ENCODE data around the gene KRT79.
A peak's percentile ranks its signal among the peaks of the same experiment; 100 is the strongest.
"Not testable (repeated sequence)": the region's sequence is repeated elsewhere in the genome, so short reads cannot be mapped to it uniquely, and the experiment has no call there.

Gene KRT79

DNA sequence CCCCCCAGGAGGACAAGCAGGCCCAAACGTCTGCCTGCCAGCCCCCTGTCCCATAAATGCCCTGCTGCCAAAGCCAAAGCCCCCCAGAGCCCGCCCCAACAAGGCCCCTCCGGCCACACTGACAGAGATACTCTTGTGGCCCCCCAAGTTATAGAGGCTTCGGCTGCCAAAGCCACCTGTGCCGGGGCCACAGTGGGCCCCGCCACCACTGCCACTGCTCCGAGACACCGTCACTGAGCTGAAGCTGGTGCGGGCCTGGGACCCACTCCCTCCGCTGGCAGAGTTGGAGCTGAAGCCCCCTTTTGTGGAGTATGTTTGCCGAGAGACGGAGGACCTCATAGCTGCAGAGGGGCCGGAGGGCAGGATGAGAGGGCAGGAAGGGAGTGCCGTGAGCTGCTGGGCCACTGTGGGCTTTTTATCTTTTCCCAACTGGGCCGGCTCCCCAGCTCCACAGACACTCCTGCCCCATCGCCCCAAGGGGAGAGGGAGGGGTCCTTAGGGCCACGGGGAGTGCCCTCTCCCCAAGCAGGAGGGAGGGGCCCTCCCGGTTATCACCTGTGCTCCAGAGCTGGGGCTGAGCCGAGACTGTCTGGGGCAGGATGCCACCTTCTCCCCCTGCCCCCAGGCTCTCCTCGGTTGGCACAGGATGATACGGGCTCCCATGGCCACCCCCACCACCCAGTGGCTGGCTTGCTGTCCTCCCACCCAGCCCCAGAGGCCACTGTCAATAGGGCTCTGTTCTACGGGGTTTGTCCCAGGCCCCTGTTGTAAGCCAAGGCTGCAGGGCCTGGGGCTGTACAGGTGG is at the start of gene KRT79:
KRT79 (minus strand) TSS at position 390 of the 805 bp plus-strand sequence; CDS start at position 339, 51 bp downstream.
- DNase-seq: no peak

DNA sequence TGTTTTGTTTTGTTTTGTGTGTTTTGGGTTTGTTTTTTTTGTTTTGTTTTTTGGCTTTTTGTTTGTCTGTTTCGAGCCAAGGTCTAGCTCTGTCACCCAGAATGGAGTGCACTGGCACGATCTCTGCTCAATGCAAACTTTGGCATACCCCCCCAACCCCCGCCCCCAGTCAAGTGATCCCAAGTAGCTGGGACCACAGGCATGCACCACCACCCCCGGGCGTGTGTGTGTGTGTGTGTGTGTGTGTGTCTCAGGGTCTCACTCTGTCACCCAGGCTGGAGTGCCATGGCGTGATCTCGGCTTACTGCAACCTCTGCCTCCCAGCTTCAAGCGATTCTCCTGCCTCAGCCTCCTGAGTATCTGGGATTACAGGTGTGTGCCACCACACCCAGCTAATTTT is 46.4 kb upstream of the KRT79 start:
- not testable (repeated sequence) for DNase-seq

DNA sequence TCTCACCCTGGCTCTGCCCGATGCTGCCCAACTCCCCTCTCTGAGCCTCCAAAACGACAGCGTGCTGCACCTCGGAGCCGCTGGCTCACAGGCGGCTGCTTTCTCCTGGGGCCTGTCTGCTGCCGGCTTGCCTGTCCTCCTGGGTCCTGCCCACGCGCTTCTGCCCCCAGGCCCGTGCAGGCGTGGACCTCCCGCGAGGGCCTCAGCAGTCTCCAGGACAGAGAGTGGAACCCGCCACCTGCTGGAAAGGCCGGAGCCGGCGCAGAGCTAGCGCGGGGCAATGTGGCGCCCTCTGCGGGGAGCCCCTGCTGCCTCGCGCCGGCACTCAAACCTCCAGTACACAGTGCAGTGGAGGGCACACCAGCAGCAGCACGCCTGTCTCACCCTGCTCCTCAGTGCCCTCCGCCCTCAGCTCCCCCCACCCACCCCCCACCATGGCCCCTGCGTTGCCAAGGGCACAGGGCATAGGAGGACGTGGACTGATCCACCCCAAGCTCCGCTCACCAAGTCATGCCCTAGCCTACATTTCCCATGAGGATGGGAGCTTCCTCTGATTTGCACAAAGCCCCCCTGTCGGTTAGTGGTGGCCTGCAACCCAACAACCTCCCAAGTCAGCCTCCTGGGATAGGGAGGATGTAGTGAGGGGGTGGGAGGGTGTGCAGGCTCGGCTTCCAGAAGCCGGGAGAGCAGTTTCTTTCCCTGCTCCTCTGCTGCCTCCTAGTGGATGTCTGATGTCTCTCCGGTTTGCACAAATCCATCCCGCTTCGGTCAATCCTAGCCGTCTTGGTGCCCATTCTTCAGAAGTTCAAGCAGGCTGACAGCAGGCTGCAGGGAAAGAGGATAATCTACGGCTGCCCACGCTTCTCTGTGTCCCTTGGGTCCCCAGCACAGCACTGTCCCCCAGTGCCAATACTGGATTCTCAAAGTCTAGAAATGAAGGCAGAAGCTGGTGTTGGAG is 45.6 kb upstream of the KRT79 start:
- DNase-seq: peak; percentile 61 to 81 (median 66)

- no peak for DNase-seq
These were observed 44.6 kb upstream of the KRT79 start for GRCh38 chr12:52878507-52879393.

DNA sequence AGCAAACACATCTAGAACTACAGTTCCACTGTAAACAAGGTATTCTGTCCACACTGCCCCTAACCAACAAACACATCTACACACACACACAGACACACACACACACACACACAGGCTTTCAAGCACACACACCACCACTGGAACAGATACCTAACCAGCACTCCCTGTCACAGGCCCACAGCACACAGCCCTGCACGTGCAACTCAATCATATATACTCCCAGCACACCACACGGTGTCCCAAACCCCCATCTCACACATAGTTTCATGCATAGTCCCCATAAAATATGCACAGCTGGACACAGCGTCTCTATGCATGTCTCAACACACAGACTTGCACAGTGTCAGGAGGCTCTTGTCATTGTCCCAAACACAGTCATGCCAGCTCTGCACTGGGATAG is 43.1 kb upstream of the KRT79 start:
- DNase-seq: no peak

- DNase-seq: no peak
These were observed 42.3 kb upstream of the KRT79 start for GRCh38 chr12:52876372-52876771.

GRCh38 chr12:52874573-52875435 is 40.7 kb upstream of the KRT79 start:
- no peak for DNase-seq

- peak in 5 of 6 experiments; percentile 21 to 60 (median 49) for DNase-seq
These were observed 39.9 kb upstream of the KRT79 start for GRCh38 chr12:52873832-52874572.

- no peak for DNase-seq
These were observed 39.4 kb upstream of the KRT79 start for GRCh38 chr12:52873513-52873831.

DNA sequence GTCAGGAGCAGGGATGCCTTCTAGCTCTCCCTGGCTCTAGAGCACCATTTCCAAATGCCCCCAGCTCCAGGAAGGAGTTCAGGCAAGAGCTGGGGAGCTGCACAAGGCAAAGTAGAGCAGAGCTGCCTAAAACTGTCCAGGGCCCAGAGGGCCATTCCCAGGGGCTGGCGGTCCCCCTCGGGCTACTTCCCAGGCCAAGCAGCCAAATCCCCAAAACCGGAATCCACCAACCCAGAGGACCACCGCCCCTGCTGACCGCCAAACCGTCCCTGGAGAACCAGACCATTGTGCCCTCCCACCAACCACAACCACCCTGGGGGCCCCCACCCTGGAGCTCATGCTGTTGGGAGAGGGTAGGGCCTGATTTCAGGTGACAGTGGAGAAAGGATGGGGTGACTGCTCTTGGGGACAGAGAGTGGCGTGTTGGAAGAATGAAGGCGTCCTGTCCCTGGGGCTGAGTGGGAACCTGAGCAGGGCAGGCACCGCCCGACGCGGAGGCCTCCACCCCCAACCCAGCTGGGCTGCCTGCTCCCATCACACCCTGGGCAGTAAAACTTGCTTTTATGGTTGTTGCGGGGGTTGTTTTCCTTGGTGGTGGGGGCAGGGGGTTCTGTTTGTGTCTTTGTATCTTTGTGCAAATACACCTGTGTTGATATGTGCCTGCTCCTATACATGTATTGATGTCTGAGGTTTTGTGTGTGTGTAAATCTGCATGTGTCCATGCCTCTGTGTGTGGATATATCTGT is 38.7 kb upstream of the KRT79 start:
- no peak for DNase-seq

GRCh38 chr12:52871291-52872039 is 37.4 kb upstream of the KRT79 start:
- DNase-seq: no peak

- peak; percentile 68 to 92 (median 78) for DNase-seq
These were observed 36.5 kb upstream of the KRT79 start for GRCh38 chr12:52870361-52871290.

DNA sequence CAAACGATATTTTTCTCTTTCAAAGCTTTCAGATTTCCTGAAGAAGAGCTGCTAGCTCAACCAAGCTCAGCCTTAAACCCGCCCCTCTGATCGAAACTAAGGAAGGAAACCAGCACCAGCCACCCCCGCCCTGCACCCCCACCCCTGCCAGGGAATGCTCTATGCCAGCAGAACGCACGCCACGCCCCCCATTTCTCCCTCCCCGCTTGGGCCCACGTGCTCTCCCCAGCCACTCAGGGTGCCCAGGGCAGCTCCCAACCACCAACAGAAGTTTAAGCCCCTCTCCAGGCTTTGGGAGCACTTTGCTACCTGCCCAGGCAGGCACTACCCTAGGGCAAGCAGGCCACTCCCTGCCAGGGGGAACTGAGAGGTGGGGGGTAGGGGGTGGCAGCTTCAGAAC is 33.5 kb upstream of the KRT79 start:
- peak; percentile 44 to 66 (median 56) for DNase-seq

- DNase-seq: no peak
These were observed 33.0 kb upstream of the KRT79 start for GRCh38 chr12:52867152-52867551.

- DNase-seq: peak in 1 of 6 experiments; percentile 9
These were observed 31.2 kb upstream of the KRT79 start for GRCh38 chr12:52865090-52865944.

DNA sequence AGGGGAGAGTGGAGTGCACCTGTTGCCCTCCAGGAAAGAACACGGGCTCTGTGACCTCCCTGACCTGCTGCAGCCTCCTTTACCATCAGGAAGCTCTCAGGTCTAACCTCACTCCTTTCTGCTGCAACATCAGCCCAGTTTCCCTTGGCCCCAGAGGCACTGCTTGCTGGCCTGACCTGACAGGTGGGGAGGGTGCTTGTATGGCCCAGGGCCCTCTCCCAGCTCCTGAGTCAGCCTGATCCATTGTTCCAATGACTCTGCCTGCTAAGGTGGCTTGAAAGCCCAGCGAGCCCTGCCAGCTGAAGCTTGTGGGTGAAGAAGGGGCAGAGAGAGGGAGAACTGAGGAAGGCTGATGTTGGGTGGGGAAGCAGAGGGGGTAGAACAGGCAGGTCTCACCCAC is 27.9 kb upstream of the KRT79 start:
- no peak for DNase-seq

- no peak for DNase-seq
These were observed 27.4 kb upstream of the KRT79 start for GRCh38 chr12:52861511-52861910.

Data from stimulated activated naive CD4-positive, alpha-beta T cell (primary cell).